HepG2 (cell line): ENCODE results near the gene B3GNT9. TPM values are rescaled to one million over a fixed set of nuclear protein-coding genes. Genes with fewer than 3 reads are reported as not detected.

ENCODE experiments used
- AHDC1 ChIP-seq: sonication (generic); formaldehyde crosslinking; IDR thresholded peaks from 2 replicates; pipeline ENCODE4 v1.5.1; 2020; ENCODE audit warnings: mild to moderate bottlenecking, missing genetic modification reagents, borderline replicate concordance
- CC2D1A ChIP-seq: sonication (generic); formaldehyde crosslinking; IDR thresholded peaks from 2 replicates; pipeline ENCODE4 v1.8.1; 2023; ENCODE audit warnings: mild to moderate bottlenecking, missing genetic modification reagents
- CREM ChIP-seq, 2 experiments: sonication (generic) in 1 of 2; formaldehyde crosslinking in 1 of 2; IDR thresholded peaks; 2 replicates each; pipeline versions ENCODE4 v1.4.0 to v1.6.1; 2016 to 2020; ENCODE audit warnings: antibody characterized with exemption in 1 of 2, mild to moderate bottlenecking in 1 of 2, missing genetic modification reagents in 1 of 2
- NFKB2 ChIP-seq: sonication (generic); formaldehyde crosslinking; IDR thresholded peaks from 2 replicates; pipeline ENCODE4 v1.4.0; 2020; ENCODE audit warnings: missing genetic modification reagents, borderline replicate concordance
- RFXAP ChIP-seq: sonication (generic); formaldehyde crosslinking; IDR thresholded peaks from 2 replicates; pipeline ENCODE4 v1.4.0; 2020; ENCODE audit warnings: missing genetic modification reagents, borderline replicate concordance
- YY1 ChIP-seq: IDR thresholded peaks from 2 replicates; pipeline ENCODE4 v1.6.1; 2011; ENCODE audit warnings: low read length, low read depth, moderate library complexity, mild to moderate bottlenecking; ENCODE audit not compliant: insufficient read depth, insufficient replicate concordance
- ZKSCAN1 ChIP-seq: fragments of 150-350 bp; IDR thresholded peaks from 2 replicates; pipeline ENCODE4 v1.6.1; 2014; ENCODE audit warnings: low read length
- ZNF281 ChIP-seq: sonication (generic); formaldehyde crosslinking; IDR thresholded peaks from 2 replicates; pipeline ENCODE4 v1.4.0; 2020; ENCODE audit warnings: missing genetic modification reagents, borderline replicate concordance
- ZNF709 ChIP-seq: sonication (generic); formaldehyde crosslinking; IDR thresholded peaks from 2 replicates; pipeline ENCODE4 v1.5.0; 2020; ENCODE audit warnings: mild to moderate bottlenecking, missing genetic modification reagents
- polyA plus RNA-seq, 8 experiments: library from polyadenylated mRNA; depleted of rRNA in 3 of 8; stranded (reverse) in 7 of 8; unstranded in 1 of 8; fragments of >200 nt; fragmentation: Illumina TruSeq in 4 of 8; extraction: Trizol in 4 of 8; gene quantifications; 2 replicates each; pipeline versions ENCODE4 v1.2.1 to v1.2.3, GENCODE V29; 2011 to 2016; ENCODE audit warnings: low read depth in 4 of 8, missing spikeins in 1 of 8, mixed read lengths in 1 of 8; ENCODE audit not compliant: insufficient read depth in 1 of 8
- total RNA-seq, 5 experiments: library from RNA; depleted of rRNA; stranded (reverse); fragments of >200 nt; fragmentation: Illumina TruSeq; extraction: Trizol; gene quantifications; 2 replicates each; pipeline ENCODE4 v1.2.3, GENCODE V29; 2016; ENCODE audit warnings: low read depth in 1 of 5
- TF ChIP-seq, protein P1 (sequence below): sonication (generic); formaldehyde crosslinking; IDR thresholded peaks from 2 replicates; pipeline ENCODE4 v1.4.0; 2020; ENCODE audit warnings: mild to moderate bottlenecking, missing genetic modification reagents

B3GNT9 gene
- total and polyA plus RNA-seq, 2 of the 13 experiments (the other 11 are each of a cell fraction or from before 2014, with no cell fraction given) = 1.5 to 3.1 TPM

DNA sequence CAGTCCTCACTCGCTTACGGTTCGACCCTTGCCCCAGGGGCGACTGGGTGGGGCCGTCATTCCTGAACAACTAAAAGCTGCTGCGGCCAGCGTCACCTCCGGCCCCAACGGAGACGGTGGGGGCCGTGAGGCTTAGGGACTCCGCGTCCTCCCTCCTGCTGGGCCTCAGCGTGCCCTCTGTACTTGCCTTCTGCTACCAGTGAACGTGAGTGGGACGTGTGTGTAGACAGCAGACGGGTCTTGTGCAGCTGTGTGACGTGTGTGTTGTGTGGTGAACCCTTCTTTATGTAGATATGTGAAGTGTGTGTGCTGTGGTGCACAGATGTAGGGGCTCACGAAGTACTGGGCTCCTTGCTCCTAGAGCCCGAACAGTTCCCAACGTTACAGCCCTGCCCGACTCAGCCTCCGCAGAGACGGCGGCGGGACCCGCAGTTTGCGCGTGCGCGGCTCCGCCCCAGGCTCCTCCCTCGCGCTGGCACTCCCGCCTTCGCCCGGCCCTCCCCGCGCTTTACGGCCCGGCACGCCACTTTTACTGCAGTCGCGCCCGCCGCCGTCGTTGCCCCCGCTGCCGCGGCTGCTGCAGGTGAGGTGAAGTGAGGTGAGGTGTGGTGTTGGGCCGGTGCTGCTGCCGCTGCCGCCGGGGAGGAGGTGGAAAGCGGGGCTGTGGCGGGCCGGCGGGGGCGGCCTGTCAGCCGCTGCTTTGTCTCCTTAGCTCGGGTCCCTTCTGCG, 41.2 kb downstream of the B3GNT9 start, which contains the start of gene PHAF1 (continued):
- TF ChIP-seq CREM (IDR thresholded peaks at IDR 0.05) (peak; percentile 74; the same call in 1 of the 2 replicates), CREM (CRISPR knock-in tag; IDR thresholded peaks at IDR 0.05) (no peak), NFKB2 (CRISPR knock-in tag) (peak; percentile 33; the same call in 1 of the 2 replicates), CC2D1A (CRISPR knock-in tag) (no peak; the same call in 1 of the 2 replicates), ZNF281 (CRISPR knock-in tag) (peak; percentile 52; the same call in 1 of the 2 replicates), AHDC1 (CRISPR knock-in tag) (peak; percentile 20; the same call in 1 of the 2 replicates), YY1 (peak; percentile 30), ZNF709 (peak; percentile 86; the same call in 1 of the 2 replicates), ZKSCAN1 (no peak), RFXAP (CRISPR knock-in tag) (peak; percentile 84; the same call in 1 of the 2 replicates)
- TF ChIP-seq, protein P1, sequence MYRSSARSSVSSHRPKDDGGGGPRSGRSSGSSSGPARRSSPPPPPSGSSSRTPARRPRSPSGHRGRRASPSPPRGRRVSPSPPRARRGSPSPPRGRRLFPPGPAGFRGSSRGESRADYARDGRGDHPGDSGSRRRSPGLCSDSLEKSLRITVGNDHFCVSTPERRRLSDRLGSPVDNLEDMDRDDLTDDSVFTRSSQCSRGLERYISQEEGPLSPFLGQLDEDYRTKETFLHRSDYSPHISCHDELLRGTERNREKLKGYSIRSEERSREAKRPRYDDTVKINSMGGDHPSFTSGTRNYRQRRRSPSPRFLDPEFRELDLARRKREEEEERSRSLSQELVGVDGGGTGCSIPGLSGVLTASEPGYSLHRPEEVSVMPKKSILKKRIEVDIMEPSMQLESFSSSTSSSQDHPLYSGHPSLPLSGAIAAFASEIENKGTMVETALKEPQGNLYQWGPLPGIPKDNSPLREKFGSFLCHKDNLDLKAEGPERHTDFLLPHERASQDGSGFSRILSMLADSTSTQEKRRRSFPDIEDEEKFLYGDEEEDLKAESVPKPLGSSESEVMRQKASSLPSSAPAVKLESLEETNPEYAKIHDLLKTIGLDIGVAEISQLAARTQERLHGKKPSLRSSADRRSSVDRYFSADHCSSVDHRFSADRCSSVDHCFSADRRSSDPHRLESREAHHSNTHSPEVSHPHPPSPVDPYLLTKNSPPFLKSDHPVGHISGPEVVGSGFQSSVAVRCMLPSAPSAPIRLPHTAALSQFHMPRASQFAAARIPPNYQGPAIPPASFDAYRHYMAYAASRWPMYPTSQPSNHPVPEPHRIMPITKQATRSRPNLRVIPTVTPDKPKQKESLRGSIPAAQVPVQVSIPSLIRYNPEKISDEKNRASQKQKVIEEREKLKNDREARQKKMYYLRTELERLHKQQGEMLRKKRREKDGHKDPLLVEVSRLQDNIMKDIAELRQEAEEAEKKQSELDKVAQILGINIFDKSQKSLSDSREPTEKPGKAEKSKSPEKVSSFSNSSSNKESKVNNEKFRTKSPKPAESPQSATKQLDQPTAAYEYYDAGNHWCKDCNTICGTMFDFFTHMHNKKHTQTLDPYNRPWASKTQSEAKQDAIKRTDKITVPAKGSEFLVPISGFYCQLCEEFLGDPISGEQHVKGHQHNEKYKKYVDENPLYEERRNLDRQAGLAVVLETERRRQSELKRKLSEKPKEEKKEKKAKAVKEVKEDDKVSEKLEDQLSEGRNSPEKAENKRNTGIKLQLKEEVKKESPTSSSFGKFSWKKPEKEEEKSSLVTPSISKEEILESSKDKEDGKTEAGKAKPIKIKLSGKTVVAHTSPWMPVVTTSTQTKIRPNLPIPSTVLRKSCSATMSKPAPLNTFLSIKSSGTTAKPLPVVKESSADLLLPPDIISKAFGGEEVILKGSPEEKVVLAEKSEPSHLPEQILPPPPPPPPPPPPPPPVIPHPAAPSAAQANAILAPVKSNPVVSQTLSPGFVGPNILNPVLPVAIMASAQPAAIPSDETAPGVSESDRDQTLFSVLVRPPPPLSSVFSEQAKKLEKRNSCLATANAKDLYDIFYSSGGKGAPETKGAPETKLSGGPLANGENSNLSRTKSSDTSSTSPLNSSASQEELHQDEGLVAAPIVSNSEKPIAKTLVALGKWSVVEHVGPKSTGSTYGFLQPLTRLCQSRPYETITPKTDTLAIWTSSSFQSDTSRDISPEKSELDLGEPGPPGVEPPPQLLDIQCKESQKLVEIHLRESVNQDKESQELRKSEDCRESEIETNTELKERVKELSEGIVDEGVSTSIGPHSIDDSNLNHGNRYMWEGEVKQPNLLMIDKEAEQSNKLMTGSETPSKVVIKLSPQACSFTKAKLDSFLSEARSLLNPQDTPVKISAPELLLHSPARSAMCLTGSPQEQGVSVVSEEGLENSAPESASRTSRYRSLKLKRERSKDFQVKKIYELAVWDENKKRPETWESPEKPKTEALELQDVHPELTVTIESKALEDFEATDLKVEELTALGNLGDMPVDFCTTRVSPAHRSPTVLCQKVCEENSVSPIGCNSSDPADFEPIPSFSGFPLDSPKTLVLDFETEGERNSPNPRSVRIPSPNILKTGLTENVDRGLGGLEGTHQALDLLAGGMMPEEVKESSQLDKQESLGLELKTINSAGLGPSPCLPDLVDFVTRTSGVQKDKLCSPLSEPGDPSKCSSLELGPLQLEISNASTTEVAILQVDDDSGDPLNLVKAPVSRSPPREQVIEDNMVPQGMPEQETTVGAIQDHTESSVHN (CRISPR knock-in tag) = no peak; the same call in 1 of the 2 replicates
